HG03469 (cell line): ENCODE measurements around the gene PIGA.
"Not testable (repeated sequence)": the region's sequence is repeated elsewhere in the genome, so short reads cannot be mapped to it uniquely, and the experiment has no call there.

ENCODE experiments used
- ATAC-seq: cut with Tn5 transposase; IDR thresholded peaks from one replicate; pipeline ENCODE4 v1.9.1; 2021; ENCODE audit warnings: mild to moderate bottlenecking, moderate library complexity, moderate number of reproducible peaks; ENCODE audit not compliant: unreplicated experiment

The PIGA gene

DNA sequence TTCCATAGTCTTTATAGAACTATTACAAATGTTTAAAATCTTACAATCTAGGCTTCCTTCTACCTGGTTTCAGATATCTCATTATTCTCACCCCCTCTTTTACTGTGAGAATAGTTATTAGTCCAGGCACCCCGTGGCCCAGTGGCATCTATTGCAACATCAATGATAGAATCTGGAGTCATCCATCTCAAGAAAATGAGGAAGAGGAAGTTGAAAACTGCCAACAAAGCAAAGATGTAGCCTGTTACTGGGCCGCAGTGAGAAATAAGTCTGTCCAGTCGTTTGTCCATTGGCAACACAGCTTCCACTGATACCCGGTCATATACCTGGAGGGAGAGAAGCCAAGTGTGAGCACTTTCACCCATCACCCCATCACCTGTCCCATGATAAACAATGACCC, 13.9 kb downstream of the PIGA start:
- ATAC-seq: no peak

DNA sequence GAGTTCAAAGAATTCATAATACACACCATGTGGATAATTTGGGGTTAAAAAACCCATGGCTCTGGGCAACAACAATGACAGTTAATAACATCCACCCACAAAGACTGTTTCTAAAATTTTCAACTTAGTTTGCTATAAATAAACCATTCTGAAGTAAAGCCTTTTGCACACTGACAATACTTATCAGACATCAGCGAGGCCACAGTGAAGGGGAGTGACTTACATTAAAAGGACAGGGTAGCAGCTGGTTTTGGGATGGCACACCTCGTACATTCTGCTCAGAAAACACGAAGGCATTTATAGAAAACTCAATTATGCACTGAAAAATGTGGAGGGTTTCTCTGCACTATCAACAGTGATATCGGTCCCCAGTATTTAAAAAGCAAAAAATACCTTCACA, 15.0 kb downstream of the PIGA start:
- ATAC-seq: no peak

DNA sequence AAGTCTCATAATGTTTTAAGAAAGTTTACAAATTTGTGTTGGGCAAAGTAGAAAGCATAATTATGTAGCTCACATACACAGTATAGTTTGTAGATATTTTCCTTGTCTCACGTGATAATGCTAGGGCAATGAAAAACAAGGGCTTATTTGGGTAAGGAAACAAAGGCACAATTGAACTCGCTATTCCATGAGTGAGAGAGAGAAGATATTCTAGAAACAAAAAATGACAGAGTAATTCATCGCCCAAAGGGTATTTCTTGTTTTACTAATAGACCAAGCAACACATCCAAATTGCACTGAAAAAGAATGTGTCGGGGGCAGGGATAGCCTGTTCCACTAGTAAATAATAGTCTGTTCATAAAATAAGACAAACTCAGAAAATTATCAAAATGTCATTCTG, 16.2 kb downstream of the PIGA start:
- ATAC-seq: no peak

DNA sequence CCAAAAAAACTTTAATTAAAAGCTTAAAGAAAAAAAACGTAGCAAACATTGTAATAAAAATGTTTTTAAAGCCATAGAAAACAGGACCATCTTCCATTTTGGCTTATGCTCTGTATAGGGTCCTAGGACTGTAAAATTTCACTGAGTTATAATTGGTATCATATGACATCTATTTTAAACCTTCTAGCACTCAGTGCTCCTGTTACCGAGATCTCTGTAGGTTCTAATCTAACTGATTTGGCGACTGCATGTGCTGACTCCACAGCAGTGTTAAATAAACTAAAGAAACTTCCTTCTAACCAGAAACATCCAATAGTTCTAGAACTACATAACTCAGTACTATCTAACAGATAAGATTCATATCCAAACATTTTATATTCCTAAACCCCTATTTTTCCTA, 19.8 kb downstream of the PIGA start, which contains the start of gene ASB11:
TSS of gene ASB11 (minus strand) at position 132 of the 400 bp plus-strand sequence. CDS start at position 97, 35 bp downstream.
- ATAC-seq: no peak

DNA sequence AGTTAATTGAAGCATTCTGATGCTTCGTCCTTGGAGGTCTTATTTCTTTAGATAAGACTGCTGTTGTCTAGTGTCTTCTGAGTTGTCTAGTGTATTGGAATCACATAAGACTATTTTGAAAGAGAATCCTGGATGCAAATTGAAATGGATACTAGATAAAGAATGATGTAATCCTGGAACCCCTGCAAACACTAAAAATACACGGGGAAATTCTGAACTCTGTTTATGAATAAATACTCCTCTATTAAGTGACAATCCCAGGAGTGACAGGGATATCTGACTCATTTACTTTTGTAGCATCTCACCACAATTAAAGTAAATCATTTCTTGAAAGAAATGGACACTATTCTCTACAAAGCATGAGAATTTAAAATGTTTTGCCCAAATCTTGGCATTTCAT, 20.9 kb downstream of the PIGA start:
- no peak for ATAC-seq

DNA sequence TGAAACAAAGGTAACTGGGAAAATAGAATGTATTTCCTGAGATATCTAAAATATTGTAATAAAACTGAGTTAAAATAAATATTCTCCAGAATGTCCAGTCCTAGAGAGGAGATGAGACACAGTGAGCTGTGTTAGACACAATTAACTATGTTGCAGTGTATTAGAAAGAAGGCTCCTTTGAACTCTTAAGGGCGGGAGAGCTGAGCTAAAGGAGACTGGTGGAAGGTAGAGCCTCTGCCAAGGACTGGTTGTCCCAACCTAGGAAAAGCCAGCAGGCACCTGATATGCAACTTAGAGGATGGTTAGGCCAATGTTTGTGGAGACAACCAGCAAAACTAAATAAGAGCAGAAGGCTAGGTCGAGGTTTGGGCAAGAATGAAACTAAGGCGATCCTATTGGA, 24.2 kb downstream of the PIGA start:
- ATAC-seq: no peak

DNA sequence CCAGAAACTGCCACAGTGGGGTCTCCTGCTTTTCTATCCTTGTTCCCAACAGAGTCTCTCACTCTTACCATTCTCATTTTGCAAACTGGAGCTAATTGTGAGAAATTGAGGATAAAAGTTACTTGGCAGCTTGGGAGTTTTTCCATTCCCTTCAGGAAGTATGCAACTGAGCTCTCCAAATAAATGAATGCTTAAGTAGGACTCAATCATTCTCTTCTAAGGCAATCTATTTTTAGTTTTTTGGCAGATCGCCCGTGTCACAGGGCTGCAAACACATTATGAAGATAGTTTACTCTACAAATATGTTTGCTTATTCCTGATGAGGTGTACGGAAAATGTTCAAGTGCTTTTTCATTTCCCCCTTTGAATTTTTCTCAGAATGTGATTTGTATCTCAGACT, 25.2 kb downstream of the PIGA start:
- no peak for ATAC-seq

DNA sequence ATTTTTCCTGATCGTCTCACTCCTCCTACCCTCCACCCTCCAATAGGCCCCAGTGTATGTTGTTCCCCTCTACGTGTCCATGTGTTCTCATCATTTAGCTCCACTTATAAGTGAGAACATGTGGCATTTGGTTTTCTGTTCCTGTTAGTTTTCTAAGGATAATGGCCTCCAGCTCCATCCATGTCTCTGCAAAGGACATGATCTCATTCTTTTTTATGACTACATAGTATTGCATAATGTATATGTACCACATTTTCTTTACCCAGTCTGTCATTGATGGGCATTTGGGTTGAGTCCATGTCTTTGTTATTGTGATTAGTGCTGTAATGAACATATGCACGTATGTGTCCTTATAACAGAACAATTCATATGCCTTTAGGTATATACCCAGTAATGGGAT, 29.4 kb downstream of the PIGA start:
- not testable (repeated sequence) for ATAC-seq

DNA sequence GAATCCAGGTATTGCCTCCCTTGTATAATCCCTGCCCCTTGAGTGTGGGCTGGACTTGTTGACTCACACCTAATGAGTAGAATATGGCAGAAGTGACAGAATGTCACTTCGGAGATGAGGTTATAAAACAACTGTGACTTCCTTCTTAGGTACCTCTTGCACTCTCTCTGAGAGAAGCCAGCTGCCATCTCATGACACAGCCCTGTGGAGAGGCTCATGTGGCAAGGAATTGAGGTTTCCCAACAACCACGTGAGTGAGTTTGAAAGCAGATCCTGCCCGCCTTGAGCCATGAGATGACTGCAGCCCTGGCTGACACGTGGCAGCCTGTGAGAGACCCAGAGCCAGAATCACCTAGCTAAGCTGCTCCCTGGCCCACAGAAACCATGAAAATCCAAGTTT, 33.4 kb downstream of the PIGA start:
- ATAC-seq: no peak

DNA sequence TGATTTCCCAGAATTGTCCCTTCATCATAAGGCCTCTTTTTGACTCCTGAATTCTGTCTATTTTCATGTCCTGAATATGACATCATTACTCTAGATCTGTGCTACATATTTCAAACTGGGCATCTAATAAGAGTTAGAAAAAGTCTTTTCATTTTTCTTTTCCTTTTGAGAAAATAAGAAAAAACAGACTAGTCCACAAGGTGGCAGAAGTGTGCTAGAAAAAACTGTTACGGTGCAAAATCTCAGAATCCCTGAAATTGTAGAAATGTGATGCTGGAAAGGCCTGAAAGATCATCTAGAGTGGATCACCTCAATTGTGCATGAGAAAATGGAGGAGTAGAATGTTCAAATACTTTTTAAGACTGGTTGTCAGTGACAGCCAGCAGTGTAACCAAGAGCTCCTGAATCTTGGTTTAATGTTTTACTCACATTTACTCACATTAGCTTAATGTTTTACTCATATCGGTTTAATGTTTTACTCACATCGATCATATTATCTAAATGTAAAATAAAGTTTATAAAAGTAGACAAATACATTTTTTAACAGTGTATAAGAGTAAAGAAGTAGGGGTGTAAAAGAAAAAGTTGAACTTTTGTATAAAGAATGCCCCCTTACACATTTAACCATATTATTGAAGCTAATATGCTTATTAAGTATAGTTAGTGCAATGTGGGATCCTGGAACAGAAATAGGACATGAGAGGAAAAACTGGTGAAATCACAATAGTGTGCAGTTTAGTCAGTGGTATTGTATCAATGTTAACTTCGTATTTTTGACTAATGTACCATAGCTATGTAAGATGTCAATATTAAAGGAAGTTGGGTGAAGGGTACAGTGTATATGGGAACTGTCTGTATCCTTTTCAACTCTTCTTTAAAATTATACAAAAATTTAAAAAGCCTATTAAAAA, 35.1 kb downstream of the PIGA start:
- ATAC-seq: no peak

DNA sequence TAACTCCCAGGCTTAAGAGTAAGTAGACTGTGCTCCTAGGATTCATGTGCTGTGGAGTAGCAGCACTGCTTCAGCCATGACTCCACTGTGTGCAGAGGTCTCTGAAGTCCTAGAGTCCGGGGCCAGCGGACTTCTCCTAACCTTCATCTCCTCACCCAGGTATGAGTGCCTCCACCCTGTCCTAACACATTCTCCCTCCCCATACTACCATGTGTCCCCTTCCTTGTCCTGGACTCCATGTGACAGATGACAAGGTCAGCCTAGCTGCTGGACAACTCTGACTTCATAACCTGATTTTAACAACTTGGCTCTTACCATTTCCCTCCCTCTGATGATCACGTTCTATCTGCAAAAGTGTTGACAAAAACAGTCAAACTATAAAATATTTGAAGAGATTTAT, 36.5 kb downstream of the PIGA start:
- no peak for ATAC-seq

DNA sequence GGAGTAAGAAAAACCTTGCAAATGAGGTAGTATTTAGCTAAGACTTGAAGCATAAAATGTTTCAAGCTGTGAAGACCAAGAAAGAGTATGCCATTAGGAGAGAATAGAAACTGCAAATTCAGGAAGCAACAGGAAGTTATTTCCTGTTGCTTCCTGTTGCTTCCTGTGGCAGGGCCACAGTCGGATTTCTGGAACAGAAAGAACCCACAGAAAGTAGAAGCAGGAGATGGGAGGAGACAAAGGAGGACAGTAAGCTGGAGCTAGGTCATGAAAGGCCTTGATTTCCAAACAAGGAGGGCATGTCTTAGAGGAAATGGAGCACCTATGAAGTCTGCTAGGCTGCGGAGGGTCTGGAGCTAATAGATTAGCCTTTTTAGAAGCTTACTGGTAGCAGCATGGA, 37.1 kb downstream of the PIGA start:
- ATAC-seq: no peak

DNA sequence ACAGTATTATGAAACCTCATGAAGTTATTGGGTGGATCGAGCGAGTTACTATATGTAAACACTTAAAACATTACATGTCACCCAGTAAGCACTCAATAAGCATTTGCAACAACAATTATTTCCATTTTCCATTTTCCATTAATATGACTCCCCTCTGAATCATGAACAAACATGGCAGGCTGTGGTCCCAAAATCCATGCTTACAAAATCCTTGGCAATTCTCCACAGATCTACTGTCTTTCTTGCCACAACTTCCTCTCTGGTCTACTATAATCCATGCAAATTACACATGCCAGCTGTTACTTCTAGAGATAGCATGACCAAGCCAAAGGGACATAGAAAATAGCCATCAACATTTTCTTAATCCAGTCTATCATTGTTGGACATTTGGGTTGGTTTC, 41.9 kb downstream of the PIGA start:
- no peak for ATAC-seq

DNA sequence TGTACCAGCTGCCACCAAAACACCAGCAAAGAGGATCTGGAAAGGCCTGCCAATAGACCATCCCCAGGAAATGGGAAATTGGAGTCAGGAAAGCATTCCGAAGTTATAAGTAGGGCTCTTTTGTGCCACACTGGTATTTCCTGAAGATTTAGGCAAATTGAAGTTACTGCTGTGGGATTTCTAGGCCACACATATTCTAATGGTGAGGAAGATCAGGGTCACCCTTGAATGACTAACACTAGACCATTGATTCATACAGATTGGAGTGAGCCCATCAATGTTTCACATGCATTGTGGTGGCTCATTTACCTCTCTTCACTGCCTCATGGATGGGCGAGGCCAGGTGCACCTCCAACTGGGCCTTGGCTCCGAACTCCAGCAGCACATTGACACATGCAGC, 42.5 kb downstream of the PIGA start:
- ATAC-seq: no peak

DNA sequence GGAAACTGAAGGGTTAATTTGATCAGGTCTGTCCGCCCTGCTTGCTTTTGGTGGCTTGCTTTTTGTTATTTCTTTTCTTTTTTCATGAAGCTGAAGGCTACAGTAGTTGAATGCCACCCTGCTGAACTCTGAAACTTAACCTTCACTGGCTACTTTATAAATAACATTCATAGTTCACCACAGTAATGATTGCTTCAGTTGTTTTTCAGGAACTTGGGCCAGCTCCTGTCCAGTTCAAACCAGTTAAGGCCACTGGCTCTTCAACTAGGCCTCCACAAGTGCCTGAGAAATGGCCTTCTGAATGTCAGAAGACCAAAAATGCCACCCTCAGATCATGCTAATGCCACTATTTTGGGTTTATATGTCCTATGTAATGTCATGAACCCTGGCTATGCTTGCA, 57.7 kb downstream of the PIGA start:
- no peak for ATAC-seq

DNA sequence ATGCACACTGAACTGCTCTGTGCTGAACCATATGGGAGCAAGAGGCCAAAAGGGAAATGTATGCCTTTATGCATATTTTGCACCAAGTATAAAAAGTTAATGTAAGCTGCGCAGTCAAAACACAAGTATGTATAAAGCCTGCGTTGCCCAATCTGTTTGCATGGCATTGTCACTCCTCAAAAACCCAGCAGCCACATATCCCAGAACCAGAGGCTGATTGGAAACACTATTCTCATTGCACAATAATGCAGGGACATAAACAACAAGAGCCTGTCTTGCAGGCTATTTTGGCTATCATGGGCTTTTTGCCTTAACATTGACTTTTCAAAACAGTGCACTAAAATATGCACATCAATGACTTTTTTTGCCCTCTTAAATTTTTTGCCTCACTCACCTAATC, 60.4 kb downstream of the PIGA start:
- no peak for ATAC-seq

DNA sequence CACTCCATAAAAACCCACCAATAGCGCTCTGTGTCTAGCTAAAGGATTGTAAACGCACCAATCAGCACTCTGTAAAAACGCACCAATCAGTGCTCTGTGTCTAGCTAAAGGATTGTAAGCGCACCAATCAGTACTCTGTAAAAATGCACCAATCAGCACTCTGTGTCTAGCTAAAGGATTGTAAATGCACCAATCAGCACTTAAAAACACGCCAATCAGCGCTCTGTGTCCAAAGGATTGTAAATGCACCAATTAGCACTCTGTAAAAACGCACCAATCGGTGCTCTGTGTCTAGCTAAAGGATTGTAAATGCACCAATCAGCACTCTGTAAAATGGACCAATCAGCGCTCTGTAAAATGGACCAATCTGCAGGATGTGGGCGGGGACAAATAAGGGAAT, 62.0 kb downstream of the PIGA start:
- ATAC-seq: not testable (repeated sequence)

DNA sequence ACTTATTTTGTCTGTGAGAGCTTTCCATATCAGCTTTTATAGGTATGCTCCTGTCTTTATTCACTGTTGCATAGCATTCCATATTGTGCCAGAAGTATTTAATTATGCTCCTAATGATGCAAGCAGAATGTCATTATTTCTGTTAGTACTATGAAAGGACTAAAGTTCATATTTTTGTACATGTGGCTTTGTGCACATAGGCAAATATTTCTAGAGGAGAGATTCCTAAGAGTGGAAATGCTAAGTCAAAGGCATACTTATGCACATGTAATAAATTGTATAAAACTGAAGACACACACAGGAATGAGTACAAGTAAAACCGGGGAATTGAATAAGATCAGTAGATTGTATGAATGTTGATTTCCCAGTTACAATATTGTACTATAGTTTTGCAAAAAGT, 63.6 kb downstream of the PIGA start:
- no peak for ATAC-seq

DNA sequence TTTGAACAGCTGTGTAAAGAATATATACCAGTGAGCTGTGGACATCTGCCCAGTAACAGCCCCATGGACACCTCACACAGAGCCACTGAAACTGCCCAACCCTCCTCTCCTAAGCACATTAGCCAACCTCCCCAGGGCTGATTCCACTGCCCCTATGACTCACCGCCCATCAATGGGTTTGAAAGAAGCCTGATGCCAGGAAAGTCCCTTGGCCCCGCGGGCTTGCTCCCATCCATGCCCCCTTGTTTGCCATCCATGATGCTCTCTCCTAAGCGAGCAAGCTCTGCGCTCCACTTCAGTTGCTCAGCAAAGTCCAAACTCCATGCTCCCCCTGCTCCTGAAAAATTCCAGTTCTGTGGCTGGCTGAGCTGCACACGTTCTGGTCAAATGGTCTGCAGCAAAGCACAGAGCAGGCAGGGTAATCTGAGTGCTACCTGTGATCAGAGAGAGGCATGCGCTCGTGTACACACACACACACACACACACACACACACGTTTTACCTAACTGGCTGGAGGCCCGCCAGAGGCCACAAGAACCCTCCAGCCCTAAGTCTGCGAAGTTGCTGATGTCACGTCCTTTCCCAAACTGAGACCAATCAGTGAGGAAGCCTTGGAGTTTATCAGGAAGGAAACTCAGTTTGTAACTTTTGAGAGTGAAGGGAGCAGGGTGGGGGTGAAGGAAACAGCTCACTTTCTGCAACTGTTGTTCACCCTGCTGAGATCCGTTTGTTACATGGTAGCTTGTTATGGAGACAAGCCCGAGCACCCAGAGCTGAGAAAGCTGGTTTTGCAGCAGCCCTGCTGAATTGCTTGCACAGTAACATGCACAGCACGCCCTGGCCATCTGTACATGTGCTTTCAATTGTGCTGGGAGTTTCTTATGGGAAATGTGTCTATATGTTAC, 65.5 kb downstream of the PIGA start, which contains the start of gene ASB9:
TSS of gene ASB9 (minus strand) at position 466 of the 904 bp plus-strand sequence. CDS start at position 257, 209 bp downstream.
- no peak for ATAC-seq
